GM12878 (cell line): ENCODE measurements around the gene AIG1. TPM values are rescaled to one million over a fixed set of nuclear protein-coding genes. Genes with fewer than 3 reads are reported as not detected.

Source experiments
- ATAC-seq: fragments of 200-7000 bp; cut with Tn5 transposase; 3 replicates; pipeline ENCODE4 v1.9.1; 2020; ENCODE audit warnings: mild to moderate bottlenecking, moderate library complexity
- BruUV-seq: library from RNA; stranded (reverse); fragments of 400-500 nt; replicated peaks from 2 replicates; lab custom pipeline; 2021; lab: Mats Ljungman, UMichigan
- CTCF ChIA-PET: fragments of 300-600 bp; sonication (Branson Sonifier 250); formaldehyde crosslinking; extraction: SDS; loops from one replicate; lab custom pipeline; 2021; ENCODE audit warnings: inconsistent platforms; lab: Yijun Ruan, JAX
- POLR2A ChIA-PET: fragments of 350-600 bp; formaldehyde crosslinking; extraction: SDS; loops from one replicate; lab custom pipeline; 2021; ENCODE audit warnings: inconsistent platforms; lab: Charles Lee
- RAD21 ChIA-PET: fragments of 300-600 bp; sonication (Branson Sonifier 250); formaldehyde crosslinking; loops from one replicate; lab custom pipeline; 2023; ENCODE audit warnings: antibody characterized with exemption; ENCODE audit not compliant: unreplicated experiment; lab: Charles Lee
- SMC1A ChIA-PET: fragments of 300-600 bp; sonication (Branson Sonifier 250); formaldehyde crosslinking; loops from one replicate; lab custom pipeline; 2023; ENCODE audit not compliant: unreplicated experiment, uncharacterized antibody; lab: Charles Lee
- DNase-seq: peaks from one replicate; pipeline ENCODE4 v3.0.0-alpha.2; 2011; ENCODE audit warnings: low read depth, low spot score
- FAIRE-seq: peaks from 3 replicates; lab custom pipeline; 2011; peaks lifted over from hg19 to GRCh38; lab: Jason Lieb, UNC
- H2AFZ ChIP-seq: 2 replicates; pipeline ENCODE4 v1.6.0; 2011; ENCODE audit warnings: low read depth, low read length, control low read depth; ENCODE audit not compliant: control insufficient read depth
- H3K27ac ChIP-seq: 2 replicates; pipeline ENCODE4 v1.5.1; 2011; ENCODE audit warnings: control low read depth; ENCODE audit not compliant: control insufficient read depth, insufficient read depth
- H3K27me3 ChIP-seq, 2 experiments: replicated peaks in 1 of 2; 2 replicates each; pipeline versions ENCODE4 v1.6.0 to v1.6.1; 2011; ENCODE audit warnings: low read length in 1 of 2; ENCODE audit not compliant: control insufficient read depth in 2 of 2, insufficient read depth in 2 of 2
- H3K36me3 ChIP-seq, 2 experiments: 2 replicates each; pipeline ENCODE4 v1.5.1; 2011; ENCODE audit warnings: low read length in 1 of 2; ENCODE audit not compliant: control insufficient read depth in 2 of 2, insufficient read depth in 2 of 2
- H3K4me1 ChIP-seq: 2 replicates; pipeline ENCODE4 v1.6.1; 2011; ENCODE audit warnings: mild to moderate bottlenecking, low read length, moderate library complexity, mixed read lengths; ENCODE audit not compliant: control insufficient read depth, insufficient read depth
- H3K4me2 ChIP-seq: 2 replicates; pipeline ENCODE4 v1.6.0; 2011; ENCODE audit warnings: control low read depth; ENCODE audit not compliant: control insufficient read depth, insufficient read depth
- H3K4me3 ChIP-seq: fragments of 200-600 bp; sonication (generic); 2 replicates; pipeline ENCODE4 v1.5.1; 2016
- H3K79me2 ChIP-seq: 2 replicates; pipeline ENCODE4 v1.6.0; 2011; ENCODE audit warnings: low read length; ENCODE audit not compliant: control insufficient read depth, insufficient read depth
- H3K9ac ChIP-seq: 2 replicates; pipeline ENCODE4 v1.8.0; 2011; ENCODE audit warnings: low read length, control low read depth, mixed read lengths; ENCODE audit not compliant: control insufficient read depth, insufficient read depth
- H3K9me3 ChIP-seq: replicated peaks from 3 replicates; pipeline ENCODE4 v1.5.1; 2011; ENCODE audit warnings: mild to moderate bottlenecking, low read length; ENCODE audit not compliant: control insufficient read depth, insufficient read depth
- H4K20me1 ChIP-seq: 2 replicates; pipeline ENCODE4 v1.6.0; 2011; ENCODE audit not compliant: control insufficient read depth, insufficient read depth
- HCFC1 ChIP-seq: fragments of 150-350 bp; IDR thresholded peaks from 2 replicates; pipeline ENCODE4 v1.6.1; 2014; ENCODE audit warnings: low read length
- HDAC2 ChIP-seq: fragments of 200-600 bp; sonication (generic); IDR thresholded peaks from 2 replicates; pipeline ENCODE4 v1.6.1; 2017
- MYC ChIP-seq: IDR thresholded peaks from 2 replicates; pipeline ENCODE4 v1.6.1; 2011; ENCODE audit warnings: mild to moderate bottlenecking, low read length, moderate library complexity, inconsistent platforms; ENCODE audit not compliant: insufficient read depth, insufficient replicate concordance, insufficient read length, severe bottlenecking
- POLR2AphosphoS5 ChIP-seq: IDR thresholded peaks from 2 replicates; pipeline ENCODE4 v1.6.1; 2011; ENCODE audit warnings: mild to moderate bottlenecking, low read length, inconsistent platforms
- SPI1 ChIP-seq: IDR thresholded peaks from 2 replicates; pipeline ENCODE4 v1.6.1; 2011; ENCODE audit warnings: low read depth, mild to moderate bottlenecking, low read length, moderate library complexity, borderline replicate concordance; ENCODE audit not compliant: insufficient read depth
- WGBS: methylation state at CpG from one replicate; pipeline ENCODE4 v1.1.6; 2016; ENCODE audit warnings: low lambda C conversion rate; ENCODE audit not compliant: insufficient replicate concordance, insufficient coverage; ENCODE audit errors: missing lambda C conversion rate; 5-methylcytosine and 5-hydroxymethylcytosine counted together
- in situ Hi-C: fragments of 300-500 bp; cut with MboI; formaldehyde crosslinking; loops from 9 replicates; pipeline ENCODE4 v1.14.3; 2018; ENCODE audit warnings: mixed read lengths
- intact Hi-C: fragments of 100-400 bp; cut with micrococcal nuclease; formaldehyde crosslinking; loops from one replicate; pipeline ENCODE4 v1.14.2; 2022; ENCODE audit not compliant: unreplicated experiment
- polyA plus RNA-seq, 11 experiments: library from polyadenylated mRNA; depleted of rRNA in 4 of 11; unstranded in 6 of 11; stranded (reverse) in 5 of 11; fragments of >200 nt; fragmentation: Nextera tagmentation in 4 of 11; fragmentation: Illumina TruSeq in 1 of 11; extraction: Ambion mirVana in 4 of 11; extraction: Trizol in 1 of 11; gene quantifications; 1 replicate in 1 of 11; 2 replicates in 10 of 11; pipeline versions ENCODE4 v1.2.1 to v1.2.3, GENCODE V29; 2011 to 2016; ENCODE audit warnings: inconsistent platforms in 2 of 11, missing spikeins in 2 of 11, low read depth in 1 of 11
- total RNA-seq, 4 experiments: library from RNA; depleted of rRNA in 3 of 4; stranded (reverse); fragments of >200 nt in 3 of 4; fragmentation: Illumina TruSeq in 1 of 4; extraction: Trizol in 1 of 4; gene quantifications; 2 replicates each; pipeline versions ENCODE4 v1.2.1 to v1.2.3, GENCODE V29; 2013 to 2021
- TF ChIP-seq, protein P1 (sequence below): IDR thresholded peaks from 2 replicates; pipeline ENCODE4 v1.6.1; 2012; ENCODE audit warnings: improper control_type of control experiment, low read depth, low read length; ENCODE audit not compliant: insufficient replicate concordance

The AIG1 gene
- total and polyA plus RNA-seq, 10 of the 15 experiments (the other 5 are each of a cell fraction or from before 2014, with no cell fraction given) = 27.0 to 74.5 (median 36.4) TPM

DNA sequence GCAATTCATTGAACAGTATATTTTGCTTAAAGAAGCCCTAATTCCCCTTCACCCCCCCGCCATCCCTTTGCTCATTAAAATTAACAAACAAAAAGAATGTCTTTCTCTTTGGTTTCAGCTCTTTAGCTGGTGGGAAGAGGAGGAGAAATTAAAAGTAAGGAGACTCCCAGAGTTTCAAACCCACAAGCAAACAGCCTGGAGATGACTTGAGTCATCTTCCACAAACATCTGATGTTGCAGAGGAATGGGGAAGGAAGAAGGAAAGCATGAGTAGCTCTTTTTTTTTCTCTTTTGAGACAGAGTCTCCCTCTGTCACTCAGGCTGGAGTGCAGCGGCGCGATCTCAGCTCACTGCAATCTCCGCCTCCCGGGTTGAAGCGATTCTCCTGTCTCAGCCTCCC is 200.2 kb downstream of the AIG1 start:
- in situ Hi-C loops (no loop called here), intact Hi-C loops (no loop called here)
- Histone ChIP-seq H3K9me3 (peaks cover 8% of the 10 kb centered on the region), H3K36me3 (no peaks in the 10 kb centered on the region), H2AFZ (no peak overlapping the region), H4K20me1 (no peaks in the 10 kb centered on the region), H3K9ac (no peak overlapping the region), H3K27ac (no peak overlapping the region), H3K27me3 (no peaks in the 10 kb centered on the region), H3K4me2 (no peak overlapping the region)
- no TSS peak for BruUV-seq
- RAD21 ChIA-PET = no interaction called here
- DNase-seq (no peak), ATAC-seq (no peak)
- 95% methylated on average over 7 of the region's 7 CpGs for WGBS
- TF ChIP-seq HDAC2 (no peak), MYC (no peak), HCFC1 (no peak), POLR2AphosphoS5 (no peak), SPI1 (no peak)
- TF ChIP-seq, protein P1, sequence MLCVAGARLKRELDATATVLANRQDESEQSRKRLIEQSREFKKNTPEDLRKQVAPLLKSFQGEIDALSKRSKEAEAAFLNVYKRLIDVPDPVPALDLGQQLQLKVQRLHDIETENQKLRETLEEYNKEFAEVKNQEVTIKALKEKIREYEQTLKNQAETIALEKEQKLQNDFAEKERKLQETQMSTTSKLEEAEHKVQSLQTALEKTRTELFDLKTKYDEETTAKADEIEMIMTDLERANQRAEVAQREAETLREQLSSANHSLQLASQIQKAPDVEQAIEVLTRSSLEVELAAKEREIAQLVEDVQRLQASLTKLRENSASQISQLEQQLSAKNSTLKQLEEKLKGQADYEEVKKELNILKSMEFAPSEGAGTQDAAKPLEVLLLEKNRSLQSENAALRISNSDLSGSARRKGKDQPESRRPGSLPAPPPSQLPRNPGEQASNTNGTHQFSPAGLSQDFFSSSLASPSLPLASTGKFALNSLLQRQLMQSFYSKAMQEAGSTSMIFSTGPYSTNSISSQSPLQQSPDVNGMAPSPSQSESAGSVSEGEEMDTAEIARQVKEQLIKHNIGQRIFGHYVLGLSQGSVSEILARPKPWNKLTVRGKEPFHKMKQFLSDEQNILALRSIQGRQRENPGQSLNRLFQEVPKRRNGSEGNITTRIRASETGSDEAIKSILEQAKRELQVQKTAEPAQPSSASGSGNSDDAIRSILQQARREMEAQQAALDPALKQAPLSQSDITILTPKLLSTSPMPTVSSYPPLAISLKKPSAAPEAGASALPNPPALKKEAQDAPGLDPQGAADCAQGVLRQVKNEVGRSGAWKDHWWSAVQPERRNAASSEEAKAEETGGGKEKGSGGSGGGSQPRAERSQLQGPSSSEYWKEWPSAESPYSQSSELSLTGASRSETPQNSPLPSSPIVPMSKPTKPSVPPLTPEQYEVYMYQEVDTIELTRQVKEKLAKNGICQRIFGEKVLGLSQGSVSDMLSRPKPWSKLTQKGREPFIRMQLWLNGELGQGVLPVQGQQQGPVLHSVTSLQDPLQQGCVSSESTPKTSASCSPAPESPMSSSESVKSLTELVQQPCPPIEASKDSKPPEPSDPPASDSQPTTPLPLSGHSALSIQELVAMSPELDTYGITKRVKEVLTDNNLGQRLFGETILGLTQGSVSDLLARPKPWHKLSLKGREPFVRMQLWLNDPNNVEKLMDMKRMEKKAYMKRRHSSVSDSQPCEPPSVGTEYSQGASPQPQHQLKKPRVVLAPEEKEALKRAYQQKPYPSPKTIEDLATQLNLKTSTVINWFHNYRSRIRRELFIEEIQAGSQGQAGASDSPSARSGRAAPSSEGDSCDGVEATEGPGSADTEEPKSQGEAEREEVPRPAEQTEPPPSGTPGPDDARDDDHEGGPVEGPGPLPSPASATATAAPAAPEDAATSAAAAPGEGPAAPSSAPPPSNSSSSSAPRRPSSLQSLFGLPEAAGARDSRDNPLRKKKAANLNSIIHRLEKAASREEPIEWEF = no peak
- TF ChIP-seq, all 136 proteins: peak for 0
- no peak for FAIRE-seq
- no peak overlapping the region for H3K4me3 ChIP-seq
- ChIA-PET SMC1A (interaction anchor here (0.7 to 2.9 kb wide), 3 partner anchors 10 to 240 kb away, joined by 3 to 6 read pairs (median 4); no protein-coding TSS in a partner anchor), CTCF (interaction anchor here (0.6 to 1.2 kb wide), 4 partner anchors 27 to 1525 kb away, joined by 3 to 5 read pairs (median 3); no protein-coding TSS in a partner anchor), POLR2A (no interaction called here)
- no peaks in the 10 kb centered on the region for H3K4me1 ChIP-seq
- H3K79me2 ChIP-seq = no peaks in the 10 kb centered on the region
